Renal cortical epithelial cell (primary cell): ENCODE data around the gene LITAF. TPM values are rescaled to one million over a fixed set of nuclear protein-coding genes. Genes with fewer than 3 reads are reported as not detected.
"Not testable (repeated sequence)": the region's sequence is repeated elsewhere in the genome, so short reads cannot be mapped to it uniquely, and the experiment has no call there.

Experiments used
- DNase-seq: peaks from one replicate; pipeline ENCODE4 v3.0.0-alpha.2; 2011; ENCODE audit warnings: low read depth
- total RNA-seq: library from RNA; depleted of rRNA; stranded (reverse); fragments of >200 nt; gene quantifications from 2 replicates; pipeline ENCODE4 v1.2.3, GENCODE V29; 2014

LITAF gene
- total RNA-seq, 1 donor from 2014 or later, result 59.2 TPM

- no peak for DNase-seq
Observed at GRCh38 chr16:11620243-11621003, 33.7 kb upstream of the LITAF start.

- peak; percentile 49 for DNase-seq
Observed at GRCh38 chr16:11619327-11619851, 32.7 kb upstream of the LITAF start.

- no peak for DNase-seq
Observed at GRCh38 chr16:11618107-11618717, 31.5 kb upstream of the LITAF start.

GRCh38 chr16:11615748-11616447 is 29.2 kb upstream of the LITAF start:
- no peak for DNase-seq

- DNase-seq, result no peak
Observed at GRCh38 chr16:11614587-11615175, 28.0 kb upstream of the LITAF start.

- DNase-seq, result no peak
Observed at GRCh38 chr16:11613381-11614303, 26.9 kb upstream of the LITAF start.

- no peak for DNase-seq
Observed at GRCh38 chr16:11612665-11613025, 25.9 kb upstream of the LITAF start.

- DNase-seq, result peak; percentile 95
Observed at GRCh38 chr16:11611871-11612664, 25.3 kb upstream of the LITAF start.

GRCh38 chr16:11610580-11610979 is 23.9 kb upstream of the LITAF start:
- no peak for DNase-seq

- DNase-seq, result no peak
Observed at GRCh38 chr16:11610121-11610505, 23.4 kb upstream of the LITAF start.

- DNase-seq, result peak; percentile 94
Observed at GRCh38 chr16:11609474-11610120, 22.9 kb upstream of the LITAF start.

GRCh38 chr16:11605891-11606290 is 19.2 kb upstream of the LITAF start:
- DNase-seq, result no peak

- DNase-seq, result no peak
Observed at GRCh38 chr16:11605564-11605886, 18.8 kb upstream of the LITAF start.

- no peak for DNase-seq
Observed at GRCh38 chr16:11604783-11605563, 18.3 kb upstream of the LITAF start.

GRCh38 chr16:11604296-11604695 is 17.6 kb upstream of the LITAF start:
- not testable (repeated sequence) for DNase-seq

GRCh38 chr16:11603331-11603750 is 16.6 kb upstream of the LITAF start:
- no peak for DNase-seq

GRCh38 chr16:11602321-11602720 is 15.6 kb upstream of the LITAF start:
- no peak for DNase-seq

GRCh38 chr16:11601911-11602310 is 15.2 kb upstream of the LITAF start:
- no peak for DNase-seq

- DNase-seq, result no peak
Observed at GRCh38 chr16:11601425-11601824, 14.7 kb upstream of the LITAF start.
